B cell (primary cell): ENCODE data around the gene RHBDL1. TPM values are rescaled to one million over a fixed set of nuclear protein-coding genes. Genes with fewer than 3 reads are reported as not detected.

ENCODE experiments used
- ATAC-seq: fragments of 200-7000 bp; cut with Tn5 transposase; one replicate; pipeline ENCODE4 v1.10.0; 2021; ENCODE audit warnings: low read depth, mild to moderate bottlenecking, moderate number of reproducible peaks, moderate library complexity
- CTCF ChIA-PET: fragments of 350-600 bp; sonication (Branson Sonifier 250); formaldehyde crosslinking; loops from one replicate; lab custom pipeline; 2021; ENCODE audit warnings: antibody characterized with exemption, inconsistent platforms; lab: Charles Lee
- POLR2A ChIA-PET: fragments of 350-600 bp; sonication (Branson Sonifier 250); formaldehyde crosslinking; loops from one replicate; lab custom pipeline; 2021; ENCODE audit warnings: antibody characterized with exemption; lab: Charles Lee
- DNase-seq: peaks from one replicate; pipeline ENCODE4 v3.0.0; 2013
- H2AFZ ChIP-seq: 2 replicates; pipeline ENCODE4 v1.6.1; 2012; ENCODE audit warnings: mild to moderate bottlenecking, low read depth, low read length; ENCODE audit not compliant: insufficient read depth, poor library complexity, severe bottlenecking
- H3K27ac ChIP-seq, 2 donors: 1 replicate in 1 of 2; 2 replicates in 1 of 2; pipeline ENCODE4 v1.5.1; 2012 to 2013; ENCODE audit warnings: low read length in 2 of 2, mild to moderate bottlenecking in 2 of 2, moderate library complexity in 1 of 2
- H3K27me3 ChIP-seq, 4 experiments: fragments of 200-600 bp in 1 of 4; sonication (generic) in 1 of 4; replicated peaks in 1 of 4; 1 replicate in 2 of 4; 2 replicates in 2 of 4; pipeline versions ENCODE4 v1.6.1 to v1.7.0; 2013 to 2016; ENCODE audit warnings: low read length in 3 of 4, mild to moderate bottlenecking in 2 of 4, mixed read lengths in 1 of 4, moderate library complexity in 1 of 4; ENCODE audit not compliant: insufficient read depth in 4 of 4, control insufficient read depth in 3 of 4; ENCODE audit errors: control extremely low read depth in 1 of 4
- H3K36me3 ChIP-seq, 2 experiments: replicated peaks in 1 of 2; 1 replicate in 1 of 2; 2 replicates in 1 of 2; pipeline versions ENCODE4 v1.6.1 to v1.7.1; 2013; ENCODE audit warnings: low read length in 1 of 2; ENCODE audit not compliant: insufficient read depth in 2 of 2, control insufficient read depth in 1 of 2; ENCODE audit errors: control extremely low read depth in 1 of 2, extremely low read depth in 1 of 2
- H3K4me1 ChIP-seq, 2 donors: fragments of 200-600 bp in 1 of 2; sonication (generic) in 1 of 2; 1 replicate in 1 of 2; 2 replicates in 1 of 2; pipeline versions ENCODE4 v1.5.1 to v1.6.1; 2013 to 2017; ENCODE audit warnings: low read length in 2 of 2; ENCODE audit not compliant: control insufficient read depth in 2 of 2, insufficient read depth in 2 of 2
- H3K4me2 ChIP-seq: replicated peaks from 2 replicates; pipeline ENCODE3; 2012; ENCODE audit warnings: mild to moderate bottlenecking, low read depth, low read length; ENCODE audit not compliant: poor library complexity, severe bottlenecking
- H3K4me3 ChIP-seq, 5 experiments: fragments of 200-600 bp in 1 of 5; sonication (generic) in 1 of 5; 1 replicate in 3 of 5; 2 replicates in 2 of 5; pipeline versions ENCODE4 v1.5.1 to v1.7.0; 2011 to 2016; ENCODE audit warnings: low read length in 4 of 5, mild to moderate bottlenecking in 4 of 5, low read depth in 2 of 5, control low read depth in 1 of 5, moderate library complexity in 1 of 5; ENCODE audit not compliant: insufficient read depth in 1 of 5; ENCODE audit errors: control extremely low read depth in 1 of 5, extremely low read depth in 1 of 5
- H3K79me2 ChIP-seq: fragments of 200-600 bp; sonication (generic); one replicate; pipeline ENCODE4 v1.6.0; 2016; ENCODE audit warnings: low read length; ENCODE audit not compliant: control insufficient read depth, insufficient read depth
- H3K9ac ChIP-seq: fragments of 200-600 bp; sonication (generic); 2 replicates; pipeline ENCODE4 v1.6.1; 2017; ENCODE audit warnings: mild to moderate bottlenecking, low read length, moderate library complexity
- H3K9me3 ChIP-seq, 3 donors: one replicate each; pipeline versions ENCODE4 v1.6.1 to v1.7.1; 2013; ENCODE audit warnings: low read length in 2 of 3; ENCODE audit not compliant: control insufficient read depth in 2 of 3, insufficient read depth in 1 of 3; ENCODE audit errors: control extremely low read depth in 1 of 3
- H4K20me1 ChIP-seq: 2 replicates; pipeline ENCODE4 v1.6.0; 2012; ENCODE audit warnings: mild to moderate bottlenecking, low read length; ENCODE audit not compliant: insufficient read depth, control insufficient read depth, poor library complexity, severe bottlenecking
- H3K27ac Mint-ChIP-seq: one replicate; pipeline ENCODE4 v1.8.0; 2021; ENCODE audit warnings: mixed read lengths
- H3K27me3 Mint-ChIP-seq: one replicate; pipeline ENCODE4 v1.8.0; 2021; ENCODE audit warnings: mixed read lengths
- H3K4me1 Mint-ChIP-seq: one replicate; pipeline ENCODE4 v1.8.0; 2021; ENCODE audit warnings: mixed read lengths
- H3K4me3 Mint-ChIP-seq: one replicate; pipeline ENCODE4 v1.8.0; 2021; ENCODE audit warnings: mixed read lengths
- H3K9me3 Mint-ChIP-seq: one replicate; pipeline ENCODE4 v1.8.0; 2022; ENCODE audit warnings: mixed read lengths; ENCODE audit not compliant: insufficient read depth
- EZH2 ChIP-seq: IDR thresholded peaks from 2 replicates; pipeline ENCODE4 v1.6.1; 2012; ENCODE audit warnings: borderline replicate concordance, low read depth, mild to moderate bottlenecking, moderate library complexity, low read length; ENCODE audit not compliant: insufficient read depth, poor library complexity, severe bottlenecking
- WGBS: methylation state at CpG from one replicate; pipeline ENCODE4 v1.1.5; 2013; ENCODE audit warnings: missing lambda C conversion rate; ENCODE audit not compliant: insufficient coverage; 5-methylcytosine and 5-hydroxymethylcytosine counted together
- intact Hi-C: fragments of 100-400 bp; cut with micrococcal nuclease; formaldehyde crosslinking; loops from one replicate; pipeline ENCODE4 v1.10.0; 2022
- polyA plus RNA-seq: library from polyadenylated mRNA; depleted of rRNA; stranded (reverse); fragments of >200 nt; gene quantifications from 2 replicates; pipeline ENCODE4 v1.2.3, GENCODE V29; 2012
- total RNA-seq, 2 donors: library from RNA; stranded (reverse); fragments of 120-200 nt in 1 of 2; gene quantifications; 1 replicate in 1 of 2; 2 replicates in 1 of 2; pipeline versions ENCODE4 v1.2.3 to v1.2.4, GENCODE V29; 2013 to 2022
- TF ChIP-seq, protein P1 (sequence below): fragments of 200-600 bp; IDR thresholded peaks from one replicate; pipeline ENCODE4 v1.8.0; 2022; ENCODE audit warnings: antibody characterized with exemption, mild to moderate bottlenecking

Gene RHBDL1
- total and polyA plus RNA-seq, 2 donors (not counting 1 experiment from before 2014, with no cell fraction given) = 0.76 to 1.6 TPM

DNA sequence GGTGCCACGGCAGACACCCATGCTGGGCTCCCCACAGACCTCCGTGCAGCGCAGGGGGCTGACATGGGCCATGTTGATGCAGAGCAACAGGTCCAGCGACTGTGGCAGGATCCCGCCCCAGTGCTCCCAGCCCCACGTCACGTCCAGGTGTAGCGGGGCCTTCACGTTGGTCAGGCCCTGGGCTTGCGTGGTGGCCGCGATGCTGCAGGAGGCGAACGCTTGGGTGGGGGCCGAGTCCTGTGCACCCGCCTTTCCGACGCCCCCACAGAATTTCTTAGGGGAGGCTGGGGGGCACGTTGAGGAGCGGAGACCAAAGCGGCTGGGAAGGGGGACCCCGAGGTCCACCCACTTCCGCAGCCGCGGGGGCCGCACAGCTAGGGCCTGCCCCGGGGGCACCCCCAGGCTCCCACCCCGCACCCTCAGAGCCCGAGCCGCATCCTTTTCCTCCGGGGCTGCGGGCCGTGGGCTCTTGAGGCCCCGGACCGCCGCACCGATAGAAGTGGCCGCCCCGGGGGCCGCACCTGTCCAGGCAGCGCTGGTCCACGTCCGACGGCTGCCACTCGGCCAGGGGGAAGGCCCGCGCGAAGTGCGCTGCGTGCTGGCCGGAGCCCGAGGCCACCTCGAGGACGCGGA is 39.8 kb upstream of the RHBDL1 start:
- no peaks in the 10 kb centered on the region for H3K27me3 Mint-ChIP-seq
- 4% methylated on average over 52 of the region's 55 CpGs for WGBS
- no peak for DNase-seq
- H3K4me1 Mint-ChIP-seq = peaks cover 23% of the 10 kb centered on the region
- H3K27me3 ChIP-seq = no peaks in the 10 kb centered on the region
- H3K4me1 ChIP-seq = peaks cover 10 to 35% of the 10 kb centered on the region in 2 donors
- intact Hi-C loops = loop anchor here (1.0 kb wide), 4 partner anchors 14 to 46 kb away; partner anchors contain the start of genes RHOT2 and WDR90
- H3K27ac ChIP-seq = peak overlapping the region in 1 of 2 donors; percentile 83
- no peaks in the 10 kb centered on the region for H3K9me3 Mint-ChIP-seq
- ChIA-PET POLR2A (interaction anchor here (0.7 to 1.8 kb wide), 7 partner anchors 12 to 235 kb away, joined by 3 to 6 read pairs (median 3); partner anchors contain the start of genes NHLRC4, PIGQ and RAB40C), CTCF (interaction anchor here (0.7 to 1.6 kb wide), 8 partner anchors 12 to 57 kb away, joined by 3 to 6 read pairs (median 4); partner anchors contain the start of gene WDR90)
- H3K79me2 ChIP-seq = peaks cover 10% of the 10 kb centered on the region
- H3K36me3 ChIP-seq = peaks cover 0 to 3% of the 10 kb centered on the region in 2 experiments
- peak overlapping the region; percentile 91 for H3K9ac ChIP-seq
- peak overlapping the region; percentile 98 for H3K4me3 Mint-ChIP-seq
- H3K4me2 ChIP-seq = peak overlapping the region; percentile 94
- H3K9me3 ChIP-seq = no peaks in the 10 kb centered on the region
- peaks cover 13% of the 10 kb centered on the region for H4K20me1 ChIP-seq
- H3K4me3 ChIP-seq = peak overlapping the region; percentile 27 to 95 (median 85)
- H2AFZ ChIP-seq = peak overlapping the region; percentile 83
- no peak for ATAC-seq
- no peak overlapping the region for H3K27ac Mint-ChIP-seq
- TF ChIP-seq EZH2 = no peak
- TF ChIP-seq, protein P1, sequence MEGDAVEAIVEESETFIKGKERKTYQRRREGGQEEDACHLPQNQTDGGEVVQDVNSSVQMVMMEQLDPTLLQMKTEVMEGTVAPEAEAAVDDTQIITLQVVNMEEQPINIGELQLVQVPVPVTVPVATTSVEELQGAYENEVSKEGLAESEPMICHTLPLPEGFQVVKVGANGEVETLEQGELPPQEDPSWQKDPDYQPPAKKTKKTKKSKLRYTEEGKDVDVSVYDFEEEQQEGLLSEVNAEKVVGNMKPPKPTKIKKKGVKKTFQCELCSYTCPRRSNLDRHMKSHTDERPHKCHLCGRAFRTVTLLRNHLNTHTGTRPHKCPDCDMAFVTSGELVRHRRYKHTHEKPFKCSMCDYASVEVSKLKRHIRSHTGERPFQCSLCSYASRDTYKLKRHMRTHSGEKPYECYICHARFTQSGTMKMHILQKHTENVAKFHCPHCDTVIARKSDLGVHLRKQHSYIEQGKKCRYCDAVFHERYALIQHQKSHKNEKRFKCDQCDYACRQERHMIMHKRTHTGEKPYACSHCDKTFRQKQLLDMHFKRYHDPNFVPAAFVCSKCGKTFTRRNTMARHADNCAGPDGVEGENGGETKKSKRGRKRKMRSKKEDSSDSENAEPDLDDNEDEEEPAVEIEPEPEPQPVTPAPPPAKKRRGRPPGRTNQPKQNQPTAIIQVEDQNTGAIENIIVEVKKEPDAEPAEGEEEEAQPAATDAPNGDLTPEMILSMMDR = no peak
